Epidermal melanocyte (primary cell): ENCODE results near the gene CORO6.
A peak's percentile ranks its signal among the peaks of the same experiment; 100 is the strongest.

ENCODE experiments used
- DNase-seq: peaks from one replicate; pipeline ENCODE4 v3.0.0; 2011; ENCODE audit warnings: low spot score; ENCODE audit not compliant: insufficient read length

CORO6 gene

GRCh38 chr17:29591737-29592608, 30.7 kb downstream of the CORO6 start:
- DNase-seq, result peak; percentile 93

DNA sequence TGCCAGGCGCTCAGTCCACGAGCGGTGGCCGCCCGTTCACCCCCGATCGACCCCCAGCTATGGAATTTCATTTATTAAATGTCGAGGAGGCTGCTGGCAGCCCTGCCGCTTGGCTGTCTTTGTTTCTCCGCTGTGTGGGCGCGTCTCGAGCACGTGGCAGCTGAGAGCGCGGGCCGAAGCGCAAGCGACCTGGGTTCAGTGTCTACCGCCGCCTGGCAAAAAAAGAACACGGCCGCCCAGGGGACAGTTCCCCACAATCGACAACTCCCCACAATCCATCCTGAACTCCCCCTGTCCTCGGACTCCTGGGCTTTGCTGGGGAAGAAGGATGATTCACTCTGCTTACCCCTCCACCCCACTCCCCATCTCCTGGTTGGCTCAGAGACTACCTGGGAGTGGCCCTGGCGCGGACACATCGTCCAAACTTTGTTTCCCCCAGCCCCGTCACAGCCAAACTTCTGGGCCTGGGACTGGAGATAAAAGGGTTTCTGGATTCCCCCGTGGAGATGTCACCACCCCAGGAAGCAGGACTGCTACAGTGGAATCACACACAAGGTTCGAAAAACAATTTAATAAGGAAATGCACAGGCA, 31.5 kb downstream of the CORO6 start:
- no peak for DNase-seq

GRCh38 chr17:29590411-29591145, 32.1 kb downstream of the CORO6 start:
- DNase-seq, result no peak

DNA sequence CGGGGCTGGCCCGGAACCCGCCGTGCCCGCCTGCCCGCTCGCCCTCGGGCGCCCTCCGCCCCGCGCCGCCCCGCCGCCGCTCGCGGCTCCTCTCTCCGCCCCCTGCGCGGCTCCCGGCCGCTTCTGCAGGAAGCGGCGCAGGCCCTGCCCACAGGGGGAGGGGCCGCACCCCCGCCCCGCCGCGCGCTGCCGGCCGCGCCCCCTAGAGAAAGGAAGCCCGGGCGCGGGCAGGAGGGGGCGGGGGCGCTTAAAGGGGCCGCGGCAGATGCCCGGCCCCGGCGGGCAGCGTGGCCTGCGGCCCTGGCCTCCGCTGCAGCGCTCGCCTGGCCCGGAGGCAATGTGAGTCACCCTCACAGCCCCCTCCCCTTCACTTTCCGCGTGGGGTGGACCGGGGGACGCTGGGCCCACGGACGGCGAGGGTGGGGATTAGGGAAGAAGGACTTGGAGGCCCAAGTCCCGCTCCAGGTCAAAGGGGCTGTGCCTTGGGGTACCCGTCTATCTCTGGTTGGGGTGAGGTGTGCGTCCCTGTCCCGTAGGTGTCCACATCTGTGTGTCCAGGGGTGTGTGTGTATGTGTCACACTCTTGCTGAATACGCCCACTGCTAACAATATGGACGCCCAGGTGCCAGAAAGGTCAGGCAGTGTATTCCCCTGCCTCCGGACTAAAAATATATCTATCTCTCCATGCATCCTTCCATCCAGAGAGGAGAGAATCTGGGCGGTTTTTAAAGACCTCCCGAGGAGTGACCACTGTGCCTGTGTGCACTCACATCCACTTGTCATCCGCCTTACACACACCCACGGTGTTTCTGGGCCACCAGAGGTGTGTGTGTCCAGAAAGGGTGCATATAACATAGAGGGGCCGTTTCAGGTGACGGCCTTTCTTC, 32.9 kb downstream of the CORO6 start, which contains the start of gene GIT1:
GIT1 (minus strand) TSS at position 125 of the 887 bp plus-strand sequence. CDS start 270 bp downstream, outside the sequence.
- DNase-seq, result peak; percentile 96

GRCh38 chr17:29588562-29589411, 33.9 kb downstream of the CORO6 start:
- DNase-seq, result no peak

DNA sequence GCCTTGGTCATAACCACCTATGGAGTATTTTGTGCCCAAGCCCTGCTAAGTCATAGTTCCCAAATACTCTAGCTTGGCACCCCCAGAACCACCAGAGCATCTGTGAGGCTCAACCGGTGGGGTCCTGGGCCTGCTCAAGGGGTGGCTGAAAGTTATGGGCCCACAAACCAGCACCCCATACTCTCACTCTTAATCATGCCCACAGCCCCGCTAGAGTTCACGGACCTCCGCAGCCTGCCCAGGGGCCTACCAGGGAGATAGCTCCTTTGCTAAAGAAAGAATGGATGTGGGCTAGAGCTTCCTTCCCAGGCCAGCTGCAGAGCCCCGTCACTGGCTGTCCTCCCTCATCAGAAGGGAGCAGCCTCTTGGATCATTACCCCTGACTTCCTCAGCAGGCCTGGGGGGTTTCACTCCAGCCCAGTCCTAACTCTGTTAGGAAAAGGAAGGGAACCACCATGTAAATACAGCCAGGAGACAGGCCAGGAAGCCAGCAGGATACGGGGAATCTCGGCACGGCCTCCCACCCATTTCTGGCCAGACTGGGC, 34.6 kb downstream of the CORO6 start:
- DNase-seq, result no peak

DNA sequence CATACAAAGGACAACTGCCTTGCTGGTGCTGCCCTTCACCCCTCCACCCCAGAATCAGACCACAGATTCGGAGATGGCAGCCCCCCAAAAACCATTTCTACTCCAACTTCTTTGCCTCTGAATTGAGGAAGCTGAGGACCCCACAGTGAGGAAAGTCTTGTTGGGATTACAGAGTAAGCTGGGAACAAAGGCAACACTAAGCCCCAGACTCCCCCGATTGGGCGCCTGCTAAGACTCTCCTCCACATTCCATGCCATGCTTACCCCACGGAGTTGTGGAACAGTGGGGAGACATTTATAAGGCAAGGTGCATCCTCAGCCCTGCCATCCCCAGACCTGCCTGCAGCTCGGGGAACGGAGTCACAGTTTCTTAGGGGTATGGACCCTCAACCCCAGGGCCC, 35.1 kb downstream of the CORO6 start:
- DNase-seq, result no peak

DNA sequence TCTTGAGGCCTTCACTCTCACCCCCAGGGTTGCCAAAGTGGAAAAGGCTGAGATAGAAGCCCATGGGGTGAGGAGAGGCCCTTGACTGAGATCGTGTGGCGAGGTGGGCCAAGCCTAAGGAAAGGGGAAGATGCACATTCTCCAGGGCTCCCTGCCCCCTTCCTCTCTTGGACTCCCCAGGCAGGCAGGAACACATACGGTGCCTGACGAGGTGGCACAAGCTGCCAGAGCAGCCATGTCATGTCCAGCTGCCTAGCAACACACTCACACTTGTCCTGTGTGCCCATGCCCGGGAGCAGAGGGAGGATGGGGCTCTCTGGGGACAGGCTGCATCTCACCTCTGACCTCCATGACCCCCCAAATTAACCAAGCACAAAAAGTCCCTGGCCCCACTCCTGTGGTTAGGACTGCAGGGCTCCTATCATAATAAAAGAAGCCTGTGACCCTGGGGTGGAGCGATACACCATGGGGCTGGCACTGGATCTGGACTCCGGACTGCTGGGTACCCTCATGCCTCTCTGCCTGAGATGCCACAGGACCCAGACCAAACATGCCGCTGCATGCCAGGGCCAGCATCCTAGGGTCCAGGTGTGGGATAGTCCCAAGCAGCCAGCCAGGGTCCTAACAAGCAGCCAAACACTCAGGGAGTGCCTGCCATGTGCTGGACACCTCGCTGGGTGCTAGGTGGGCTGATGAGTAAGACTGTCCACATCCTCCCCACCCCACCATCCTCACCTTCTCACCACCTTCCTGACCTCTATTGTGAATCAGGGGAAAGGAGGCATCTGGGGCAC, 35.8 kb downstream of the CORO6 start:
- no peak for DNase-seq

DNA sequence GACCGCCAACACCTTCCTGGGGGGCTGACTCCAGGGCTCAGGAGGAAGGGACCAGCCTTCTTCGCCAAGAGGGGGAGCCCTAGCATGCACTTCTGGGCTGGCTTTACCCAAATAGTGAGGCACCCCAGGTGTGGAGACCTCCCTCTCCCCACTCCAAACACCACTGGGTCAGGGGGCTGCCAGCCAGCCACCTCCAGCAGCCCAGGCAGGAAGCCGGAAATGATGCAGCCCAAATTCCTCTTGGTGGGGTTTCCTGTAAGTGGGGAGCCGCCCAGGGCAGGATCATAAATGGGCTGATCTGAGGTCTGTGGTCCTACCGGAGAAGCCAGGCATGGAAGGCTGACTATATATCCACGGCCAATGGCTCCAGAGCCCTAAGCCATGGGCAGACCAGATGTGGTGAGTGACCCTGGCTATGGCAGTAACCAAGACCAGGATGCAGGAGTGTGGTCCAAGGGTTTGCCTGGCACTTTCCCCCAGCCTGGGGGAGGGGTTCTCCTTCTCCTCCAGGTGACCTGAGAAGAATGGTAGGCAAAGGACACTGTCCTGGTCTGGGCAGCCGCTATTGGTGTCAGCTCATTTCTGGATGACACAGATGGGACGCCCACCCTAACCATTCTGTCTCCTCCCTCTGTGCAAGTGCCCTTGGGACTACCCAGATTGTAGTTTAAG, 37.5 kb downstream of the CORO6 start:
- no peak for DNase-seq

- no peak for DNase-seq
These were observed 38.1 kb downstream of the CORO6 start for GRCh38 chr17:29584452-29585079.

DNA sequence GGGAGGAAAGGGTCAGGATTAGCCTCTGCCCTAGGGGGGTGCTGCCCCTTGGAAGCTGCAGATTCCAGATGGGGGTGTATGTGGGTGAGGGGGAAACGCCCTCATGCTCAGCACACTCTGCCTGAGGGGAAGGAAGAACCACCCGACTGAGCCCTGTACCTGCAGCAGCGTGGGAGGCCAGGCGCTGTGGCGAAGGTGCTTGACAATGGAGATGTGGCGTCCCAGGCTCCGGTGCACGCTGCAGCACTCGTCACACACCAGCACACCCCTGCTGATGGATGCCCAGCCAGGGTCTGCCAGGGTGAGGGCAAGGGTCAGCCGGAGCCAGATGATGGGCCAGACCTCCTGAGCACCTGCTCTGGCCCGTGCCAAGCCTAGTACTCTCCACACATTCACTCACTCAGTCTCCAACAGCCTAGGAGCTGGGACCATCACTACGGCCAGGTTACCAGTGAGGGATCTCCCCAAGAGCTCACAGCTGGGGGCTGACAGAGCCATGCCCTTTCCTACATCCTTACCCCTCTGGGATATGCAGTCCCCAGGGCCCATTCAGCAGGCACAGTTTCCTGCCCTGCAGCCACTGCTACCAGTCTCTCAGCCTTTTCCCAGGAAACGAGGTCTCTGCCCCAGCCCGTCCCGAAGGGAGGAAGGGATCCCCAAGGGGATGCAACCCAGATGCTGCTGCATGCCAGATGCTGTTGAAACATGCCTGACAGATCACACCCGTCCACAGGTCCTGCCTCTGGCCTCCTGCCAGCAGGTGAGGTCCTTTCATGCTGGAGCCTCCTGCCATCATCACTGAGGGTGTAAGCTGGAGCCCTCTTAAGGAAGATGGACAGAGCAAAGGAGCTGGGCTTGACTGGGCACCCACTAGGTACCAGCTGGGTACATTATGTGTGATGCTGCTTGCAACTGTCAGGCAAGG, 39.1 kb downstream of the CORO6 start:
- no peak for DNase-seq

GRCh38 chr17:29582772-29583171, 39.9 kb downstream of the CORO6 start:
- no peak for DNase-seq

GRCh38 chr17:29582254-29582765, 40.4 kb downstream of the CORO6 start:
- DNase-seq, result no peak

DNA sequence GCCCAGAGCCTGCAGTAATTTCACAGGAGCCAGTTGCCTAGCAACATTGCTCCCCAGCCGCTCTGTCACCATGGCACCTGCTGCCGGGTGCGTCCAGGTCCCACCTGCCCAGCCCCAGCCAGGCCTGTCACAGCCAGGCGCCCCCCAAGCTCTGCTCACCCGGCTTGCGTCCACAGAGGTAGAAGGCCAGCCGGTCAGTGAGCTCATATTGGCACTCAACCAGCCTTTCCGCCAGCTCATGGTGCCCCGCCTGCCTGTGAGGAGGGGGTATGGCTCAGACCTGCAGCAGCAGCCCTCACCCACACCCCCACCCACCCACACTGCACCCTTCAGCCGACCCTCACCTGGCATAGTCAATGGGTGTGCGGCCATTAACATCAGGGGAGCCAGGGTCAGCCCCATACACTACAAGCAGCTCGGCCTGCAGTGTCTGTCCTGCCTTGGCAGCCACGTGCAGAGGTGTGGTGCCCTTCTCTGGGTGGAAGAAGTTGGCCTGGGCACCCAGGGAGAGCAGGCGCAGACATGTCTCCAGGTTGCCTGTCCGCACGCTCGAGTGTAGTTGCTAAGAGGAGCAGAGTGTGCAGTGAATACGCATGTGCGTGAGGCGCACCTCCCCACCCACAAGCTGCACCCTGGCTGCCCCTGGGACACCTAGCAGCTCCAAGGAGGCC, 41.0 kb downstream of the CORO6 start:
- DNase-seq, result no peak

GRCh38 chr17:29579866-29580771, 42.6 kb downstream of the CORO6 start:
- DNase-seq, result peak; percentile 95
